COLO668 (cell line): Measurements from ENCODE around the gene MFAP1.

Experiments
- DNase-seq: peaks from one replicate; lab custom pipeline; 2025; ENCODE audit not compliant: unreplicated experiment; lab: John Stamatoyannopoulos, UW

Gene MFAP1

DNA sequence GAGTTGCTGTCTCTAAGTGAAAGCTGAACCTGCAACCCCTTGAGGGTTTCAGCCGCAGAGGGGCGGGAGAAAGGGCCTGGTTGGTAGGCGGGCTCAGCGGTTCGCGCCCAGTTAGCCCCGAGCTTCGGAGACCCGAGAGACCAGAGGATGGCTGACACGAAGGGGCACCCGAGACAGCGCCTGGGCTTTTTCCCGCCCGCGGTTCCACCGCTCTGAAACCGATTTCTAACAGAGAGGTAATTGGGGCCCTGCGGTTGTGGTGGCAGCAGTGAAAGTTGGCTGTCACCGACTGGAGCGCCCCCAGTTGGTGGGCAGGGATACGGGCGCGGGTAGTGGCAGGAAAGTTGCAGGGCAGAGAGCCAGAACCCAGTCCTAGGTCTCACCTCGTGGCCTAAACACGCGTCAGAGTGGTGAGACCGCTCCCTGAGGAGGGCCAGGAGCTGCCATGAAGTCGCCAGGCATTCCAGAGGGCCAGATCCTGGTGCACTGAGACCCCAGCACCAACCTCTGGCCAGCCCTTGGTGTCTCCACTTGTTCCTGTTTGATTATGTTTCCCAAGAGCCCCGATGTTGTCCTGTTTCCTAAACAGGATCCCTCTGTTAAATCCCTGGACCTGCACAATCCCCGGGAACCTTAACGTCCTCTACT lies 47.1 kb downstream of the MFAP1 start:
- DNase-seq, result peak; percentile 83

DNA sequence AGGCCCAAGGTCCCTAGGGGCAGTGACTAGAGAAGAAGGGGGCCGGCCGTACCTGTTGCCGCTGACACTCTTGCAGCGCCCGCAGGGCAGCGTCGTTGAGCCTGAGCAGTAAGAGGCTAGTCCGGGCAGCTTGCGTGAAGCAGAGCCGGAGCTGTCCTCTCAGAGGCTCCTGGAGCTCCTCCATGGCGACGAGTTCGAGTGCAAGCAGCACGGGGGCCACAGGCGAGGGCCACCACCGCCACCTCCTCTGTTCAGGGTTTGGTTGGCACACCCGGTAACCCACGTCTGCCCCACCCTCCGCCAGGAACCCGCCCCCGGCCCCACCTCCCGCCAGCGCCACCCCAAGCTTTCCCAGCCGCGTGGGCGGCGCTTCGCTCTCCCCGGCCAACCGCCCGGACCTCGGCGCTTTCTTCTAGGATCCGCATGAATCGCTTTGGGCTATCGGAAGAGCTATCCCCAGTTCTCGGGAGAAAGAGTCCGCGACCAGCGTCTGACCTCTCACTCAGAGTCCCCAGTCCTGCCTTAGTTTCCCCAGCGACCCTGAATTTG lies 47.7 kb downstream of the MFAP1 start, which contains the start of gene ELL3:
TSS of gene ELL3 (minus strand) at position 249 of the 549 bp plus-strand sequence. CDS start at position 184, 65 bp downstream.
- DNase-seq, result peak; percentile 87

DNA sequence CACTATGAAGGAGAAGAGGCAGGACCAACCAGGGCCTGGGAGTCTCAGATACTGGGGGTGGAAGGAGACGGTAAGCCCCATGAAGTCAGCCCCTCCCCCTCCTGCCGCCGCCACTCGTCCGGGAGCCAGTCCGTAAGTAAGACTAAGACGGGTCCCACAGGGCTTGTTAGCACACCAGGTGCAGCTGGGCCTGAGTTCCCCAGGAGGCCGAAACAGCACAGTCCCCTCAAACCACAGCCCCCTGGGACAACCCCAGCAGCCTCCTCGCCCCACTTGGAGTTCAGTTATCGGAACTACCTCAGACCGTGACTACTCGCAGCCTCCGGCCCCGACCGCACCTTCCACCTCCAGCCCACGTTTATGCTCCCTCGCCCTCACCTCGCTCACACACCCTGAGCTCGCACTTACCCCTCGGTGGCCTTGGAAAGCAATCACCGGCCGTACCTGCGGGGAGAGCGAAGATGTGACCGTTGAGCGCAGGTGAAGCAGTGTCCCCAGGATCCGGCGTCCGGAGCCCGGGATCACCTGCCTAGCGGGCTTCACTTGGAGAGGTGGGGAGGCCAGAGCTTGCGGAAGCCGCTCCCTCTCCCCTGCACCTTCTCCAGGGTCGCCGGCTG lies 48.3 kb downstream of the MFAP1 start:
- peak; percentile 65 for DNase-seq

DNA sequence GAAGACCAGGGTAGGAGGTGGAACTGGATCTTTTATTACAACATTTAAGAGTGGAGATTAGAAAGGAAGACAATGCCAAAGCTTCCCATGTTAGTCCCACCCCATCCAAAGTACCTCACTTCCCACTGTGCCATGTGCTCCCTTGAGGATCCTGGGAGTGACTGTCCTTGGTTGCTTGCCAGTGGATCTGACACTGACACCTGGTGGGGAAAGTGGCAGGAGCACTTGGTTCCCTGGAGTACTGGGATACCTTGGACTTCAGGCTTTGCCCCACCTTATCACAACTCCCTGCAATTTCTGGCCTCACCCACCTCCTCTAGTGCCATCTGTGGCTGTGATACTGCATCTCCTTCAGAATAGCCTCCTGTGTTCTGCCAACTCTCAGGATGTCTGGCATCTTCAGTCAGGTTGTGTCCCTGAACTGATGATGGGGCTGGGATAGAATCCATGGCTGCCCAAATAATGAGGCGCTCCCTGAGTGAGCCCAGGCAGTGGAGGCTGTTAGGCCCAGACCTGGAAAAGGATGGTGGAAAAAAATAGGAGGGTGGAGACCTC lies 49.0 kb downstream of the MFAP1 start:
- peak; percentile 70 for DNase-seq

DNA sequence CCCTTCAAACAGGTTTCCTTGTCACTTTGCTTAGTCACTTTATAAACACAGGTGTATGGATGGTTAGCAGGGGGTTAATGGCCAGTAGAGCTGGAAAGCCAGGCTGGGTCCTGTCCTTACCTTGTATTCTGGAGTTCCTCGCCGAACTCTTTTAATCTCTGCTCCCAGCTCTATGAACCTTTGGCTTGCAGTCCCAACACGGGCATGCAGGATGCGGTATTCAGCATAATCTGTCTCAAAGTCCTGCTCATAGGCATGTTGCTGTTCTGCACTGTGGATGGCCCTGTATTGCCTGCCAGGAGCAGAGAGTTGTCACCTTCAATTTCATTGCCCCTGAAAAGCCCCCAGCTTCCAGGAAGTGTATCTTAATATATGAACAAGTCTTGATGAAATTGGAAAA lies 50.4 kb downstream of the MFAP1 start:
- no peak for DNase-seq

DNA sequence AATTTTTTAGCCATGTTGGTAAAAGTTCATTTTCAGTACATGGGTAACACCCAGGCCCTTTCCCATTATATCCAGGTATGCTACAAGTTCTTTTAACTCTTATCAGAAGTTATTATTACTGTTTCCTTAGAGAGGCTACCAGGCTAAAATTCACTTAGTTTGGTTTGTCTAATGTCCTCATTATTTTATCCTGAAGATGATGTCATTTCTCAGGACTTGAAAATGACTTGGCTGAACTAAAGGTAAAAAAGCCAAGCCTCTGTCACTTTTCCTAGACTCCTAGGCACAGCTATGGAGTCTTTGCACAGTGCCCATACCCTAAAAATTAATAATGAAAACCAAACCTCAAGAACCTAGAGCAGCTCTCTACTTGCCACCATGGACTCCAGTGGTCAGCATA lies 51.9 kb downstream of the MFAP1 start:
- no peak for DNase-seq

DNA sequence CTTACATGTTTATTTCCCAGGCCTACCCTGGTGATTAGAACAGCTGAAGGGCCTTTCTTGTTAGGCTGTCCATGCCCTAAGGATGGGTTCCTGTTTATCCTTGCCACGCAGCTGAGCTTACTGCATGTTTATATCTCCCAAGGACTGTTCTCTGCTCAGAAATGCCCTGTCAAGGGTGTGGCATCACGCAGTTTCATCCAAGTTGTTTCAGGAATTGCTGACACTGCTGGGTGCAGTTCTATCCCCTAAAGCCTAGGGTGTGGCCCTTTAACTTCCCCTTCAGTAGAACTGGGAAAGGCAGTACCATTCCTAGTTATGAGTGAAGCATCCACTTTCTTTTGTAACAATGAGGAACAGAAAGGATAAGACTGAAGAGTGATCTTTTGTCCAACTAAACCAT lies 52.7 kb downstream of the MFAP1 start:
- no peak for DNase-seq

DNA sequence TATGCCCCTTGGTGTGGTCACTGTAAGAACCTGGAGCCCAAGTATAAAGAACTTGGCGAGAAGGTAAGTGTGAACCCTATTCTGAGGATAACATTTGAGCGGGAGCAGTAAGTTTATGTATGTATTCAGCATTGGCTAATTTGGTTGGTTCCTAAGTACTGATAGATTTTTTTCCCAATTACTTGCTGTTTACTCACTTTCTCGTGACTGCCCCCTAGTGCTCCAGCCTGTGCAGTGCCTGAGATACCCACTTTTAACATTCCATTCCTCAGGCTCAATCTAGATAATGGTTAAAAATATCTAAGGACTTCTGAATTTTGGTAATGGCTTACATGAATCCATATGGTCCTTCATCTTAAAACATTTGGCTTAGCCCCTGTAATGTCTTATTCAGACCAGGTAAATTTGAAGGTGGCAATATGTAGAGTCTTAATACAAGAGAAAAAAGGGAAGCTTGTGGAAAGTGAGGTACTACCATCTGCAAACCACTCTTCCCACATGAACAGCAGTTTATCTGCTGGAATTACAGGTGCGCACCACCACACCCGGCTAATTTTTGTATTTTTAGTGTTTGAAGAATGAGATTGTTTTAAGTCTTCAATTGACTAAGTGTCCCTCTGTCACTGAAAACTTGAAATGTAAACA lies 54.8 kb downstream of the MFAP1 start:
- DNase-seq, result peak; percentile 24

DNA sequence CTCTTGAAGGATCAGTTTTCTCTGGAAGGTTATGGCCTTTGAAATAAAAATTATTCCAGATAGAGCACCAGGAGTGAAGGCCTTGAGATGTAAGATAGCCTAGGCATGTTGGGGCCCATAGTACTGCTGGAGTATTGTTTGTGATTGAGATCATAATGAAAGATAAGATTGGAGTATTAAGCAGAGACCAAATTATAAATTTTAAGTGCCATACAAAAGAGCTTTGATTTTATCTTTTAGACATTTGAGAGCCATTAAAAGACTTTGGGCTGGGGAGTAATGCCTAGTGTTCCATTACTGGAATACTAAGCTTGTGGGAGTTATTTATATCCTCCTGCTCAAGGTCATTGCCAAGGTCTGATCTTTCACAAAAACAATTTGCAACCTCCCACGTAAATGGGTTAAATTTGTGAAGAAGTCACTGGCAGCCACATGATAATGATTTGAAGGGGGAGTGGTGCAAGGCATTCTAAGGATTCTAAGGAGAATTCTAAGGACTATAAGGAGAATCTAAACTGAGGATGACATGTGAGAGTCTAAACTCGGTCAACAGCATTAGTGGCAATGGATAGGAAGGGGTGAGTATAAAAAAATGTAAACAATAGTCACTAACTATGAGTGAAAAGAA lies 60.6 kb downstream of the MFAP1 start:
- no peak for DNase-seq

DNA sequence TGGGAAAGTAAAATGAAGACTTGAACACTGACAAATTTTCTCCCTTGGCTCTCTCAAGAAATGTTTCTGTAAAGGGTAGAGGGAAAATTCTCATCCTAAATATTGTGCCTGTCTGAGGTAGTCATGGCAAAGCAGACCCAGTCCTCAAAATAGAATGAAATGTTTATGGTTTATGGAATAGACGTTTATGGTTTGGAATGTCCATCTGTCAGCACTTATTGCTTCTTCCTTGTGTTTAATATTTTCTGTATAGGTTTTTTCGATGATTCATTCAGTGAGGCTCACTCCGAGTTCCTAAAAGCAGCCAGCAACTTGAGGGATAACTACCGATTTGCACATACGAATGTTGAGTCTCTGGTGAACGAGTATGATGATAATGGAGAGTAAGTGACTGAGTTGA lies 61.7 kb downstream of the MFAP1 start:
- DNase-seq, result no peak
